Esophagus squamous epithelium (tissue), 4 donors: Measurements from ENCODE around the gene ADGRG3.

ENCODE experiments used
- POLR2A ChIP-seq, 4 donors: fragments of 450-650 bp; IDR thresholded peaks; one replicate each; pipeline ENCODE4 v1.6.1; 2017; ENCODE audit warnings: antibody characterized with exemption in 4 of 4, mild to moderate bottlenecking in 4 of 4, moderate library complexity in 3 of 4
- TF ChIP-seq, protein P1 (sequence below), 6 experiments: fragments of 450-650 bp in 4 of 6; fragments of 200-600 bp in 2 of 6; sonication (generic) in 2 of 6; IDR thresholded peaks; one replicate each; pipeline ENCODE4 v1.5.1; 2016 to 2019; ENCODE audit warnings: antibody characterized with exemption in 6 of 6, mild to moderate bottlenecking in 4 of 6, moderate library complexity in 4 of 6

DNA sequence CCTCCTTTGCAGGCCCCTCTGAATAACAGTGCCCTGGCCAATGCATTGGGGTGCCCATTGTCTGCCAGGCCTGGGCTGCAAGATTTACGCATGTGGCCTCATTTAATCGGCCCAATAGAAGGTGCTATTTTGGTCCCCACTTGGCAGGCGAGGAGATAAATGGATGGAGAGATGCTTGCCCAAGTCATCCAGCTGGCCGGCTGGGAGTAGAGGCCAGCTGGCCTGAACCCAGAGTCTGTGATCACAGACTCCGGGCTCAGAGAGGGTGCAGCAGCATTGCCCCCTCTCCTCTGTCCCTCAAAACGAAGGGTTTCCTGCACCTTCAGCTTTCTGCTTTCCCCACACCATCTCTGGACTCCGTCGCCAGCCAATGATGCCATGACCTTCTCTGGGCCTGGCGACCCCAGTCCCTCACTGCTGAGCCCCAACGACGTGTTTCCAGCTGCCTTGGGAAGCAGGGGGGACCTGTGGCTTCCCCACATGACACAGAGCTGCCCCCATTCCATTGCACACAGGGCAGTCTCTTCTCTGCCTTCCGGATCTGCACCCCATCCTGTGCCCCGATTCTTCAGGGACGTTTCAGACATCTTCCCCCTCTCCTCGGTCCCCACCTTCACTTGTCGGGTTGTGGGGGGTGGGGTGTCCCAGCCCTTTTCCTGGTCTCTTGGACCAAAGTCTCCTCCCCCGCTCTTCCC is 43.2 kb upstream of the ADGRG3 start:
- TF ChIP-seq, protein P1, sequence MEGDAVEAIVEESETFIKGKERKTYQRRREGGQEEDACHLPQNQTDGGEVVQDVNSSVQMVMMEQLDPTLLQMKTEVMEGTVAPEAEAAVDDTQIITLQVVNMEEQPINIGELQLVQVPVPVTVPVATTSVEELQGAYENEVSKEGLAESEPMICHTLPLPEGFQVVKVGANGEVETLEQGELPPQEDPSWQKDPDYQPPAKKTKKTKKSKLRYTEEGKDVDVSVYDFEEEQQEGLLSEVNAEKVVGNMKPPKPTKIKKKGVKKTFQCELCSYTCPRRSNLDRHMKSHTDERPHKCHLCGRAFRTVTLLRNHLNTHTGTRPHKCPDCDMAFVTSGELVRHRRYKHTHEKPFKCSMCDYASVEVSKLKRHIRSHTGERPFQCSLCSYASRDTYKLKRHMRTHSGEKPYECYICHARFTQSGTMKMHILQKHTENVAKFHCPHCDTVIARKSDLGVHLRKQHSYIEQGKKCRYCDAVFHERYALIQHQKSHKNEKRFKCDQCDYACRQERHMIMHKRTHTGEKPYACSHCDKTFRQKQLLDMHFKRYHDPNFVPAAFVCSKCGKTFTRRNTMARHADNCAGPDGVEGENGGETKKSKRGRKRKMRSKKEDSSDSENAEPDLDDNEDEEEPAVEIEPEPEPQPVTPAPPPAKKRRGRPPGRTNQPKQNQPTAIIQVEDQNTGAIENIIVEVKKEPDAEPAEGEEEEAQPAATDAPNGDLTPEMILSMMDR (IDR thresholded peaks at IDR 0.05) = no peak
- TF ChIP-seq POLR2A (IDR thresholded peaks at IDR 0.05) = no peak
